Kasumi-1 (cell line): ENCODE measurements around the gene SUMO2.
"Not testable (repeated sequence)": the region's sequence is repeated elsewhere in the genome, so short reads cannot be mapped to it uniquely, and the experiment has no call there.

Experiments
- DNase-seq, 2 experiments: peaks; one replicate each; lab custom pipeline; 2025; lab: John Stamatoyannopoulos, UW

Gene SUMO2

DNA sequence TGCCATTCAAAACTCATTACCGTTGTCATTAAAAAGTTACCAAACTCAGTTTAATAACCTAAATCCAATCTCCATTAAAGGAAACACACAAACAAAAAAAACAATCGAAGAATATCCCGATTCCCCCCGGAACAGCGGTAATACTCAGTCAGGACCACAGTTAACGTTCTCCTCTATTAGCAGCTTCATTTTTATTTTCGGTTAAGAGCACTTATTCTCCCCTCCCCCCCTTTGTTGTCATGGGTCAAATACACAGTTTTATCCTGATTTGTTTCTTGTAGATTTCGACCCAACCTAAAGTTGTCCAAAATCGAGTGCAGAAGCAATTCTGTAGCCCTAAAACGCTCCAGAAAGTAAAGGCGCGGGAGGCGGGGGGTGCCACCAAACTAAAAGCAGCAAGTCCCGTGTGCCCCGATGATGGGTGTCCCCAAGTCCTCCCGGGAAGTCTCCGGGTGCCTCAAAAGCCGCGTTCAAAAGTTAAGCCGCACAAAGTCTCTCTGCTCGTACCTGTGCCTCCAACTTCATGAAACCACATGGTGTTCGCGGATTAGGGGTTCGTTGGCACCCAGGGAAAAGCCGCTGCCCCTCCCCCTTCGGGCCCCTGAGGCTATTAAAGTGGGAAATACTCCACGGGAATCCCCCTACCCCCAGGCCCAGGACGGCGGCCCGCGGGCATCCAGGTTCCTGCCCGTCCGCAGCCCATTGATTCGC lies 996 bp downstream of the SUMO2 start:
- DNase-seq = peak; percentile 29 to 48

DNA sequence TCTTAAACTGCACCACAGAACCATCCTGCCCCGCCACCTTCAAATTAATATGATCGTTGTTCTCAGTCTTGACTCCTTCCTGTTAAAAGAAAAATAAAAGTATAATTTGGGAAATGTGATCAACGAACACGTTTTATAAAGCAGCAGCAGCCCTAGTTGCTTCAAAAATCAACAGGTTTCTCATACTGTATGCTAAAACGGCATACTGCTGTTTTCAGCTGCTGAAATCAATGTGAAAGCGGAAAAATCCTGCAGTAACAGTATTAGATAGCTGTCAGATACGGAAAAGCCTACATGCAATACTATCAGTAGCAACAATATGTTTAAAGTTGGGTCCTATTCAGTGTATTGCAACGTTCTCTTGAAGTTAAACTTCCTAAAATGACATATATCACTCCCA lies 1.6 kb downstream of the SUMO2 start:
- DNase-seq = no peak

GRCh38 chr17:75178453-75178852 lies 4.3 kb downstream of the SUMO2 start:
- no peak for DNase-seq

- DNase-seq = no peak
Observed at GRCh38 chr17:75176625-75177024, 6.1 kb downstream of the SUMO2 start.

GRCh38 chr17:75174996-75175395 lies 7.8 kb downstream of the SUMO2 start:
- no peak for DNase-seq

- no peak for DNase-seq
Observed at GRCh38 chr17:75173526-75173925, 9.2 kb downstream of the SUMO2 start.

DNA sequence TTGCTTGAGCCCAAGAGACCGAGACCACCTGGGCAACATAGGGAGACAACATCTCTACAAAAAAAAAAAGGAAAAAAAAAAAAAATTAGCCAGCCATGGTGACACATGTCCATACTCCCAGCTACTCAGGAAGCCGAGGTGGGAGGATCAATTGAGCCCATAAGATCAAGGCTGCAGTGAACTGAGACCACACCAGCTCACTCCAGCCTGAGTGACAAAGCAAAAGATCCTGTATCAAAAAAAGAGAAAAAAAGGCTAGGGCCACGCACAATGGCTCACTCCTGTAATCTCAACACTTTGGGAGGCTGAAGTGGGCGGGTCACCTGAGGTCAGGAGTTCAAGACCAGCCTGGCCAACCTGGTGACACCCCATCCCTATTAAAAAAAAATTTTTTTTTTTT lies 13.8 kb downstream of the SUMO2 start:
- DNase-seq = no peak

- DNase-seq = not testable (repeated sequence)
Observed at GRCh38 chr17:75164606-75165005, 18.2 kb downstream of the SUMO2 start.

DNA sequence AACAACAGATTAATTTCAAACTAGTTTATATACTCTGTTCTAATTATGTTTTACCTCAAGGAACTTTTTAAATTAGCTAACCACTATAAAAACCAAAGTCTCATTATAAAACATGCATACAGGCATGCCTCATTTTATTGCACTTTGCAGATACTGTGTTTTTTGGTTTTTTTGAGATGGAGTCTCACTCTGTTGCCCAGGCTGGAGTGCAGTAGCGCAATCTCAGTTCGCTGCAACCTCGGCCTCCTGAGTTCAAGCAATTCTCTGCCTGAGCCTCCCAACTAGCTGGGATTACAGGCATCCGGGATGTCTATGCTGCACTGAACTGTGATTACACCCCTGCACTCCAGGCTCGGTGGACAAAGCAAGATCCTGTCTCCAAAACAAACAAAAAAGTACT lies 19.7 kb downstream of the SUMO2 start:
- DNase-seq = no peak

DNA sequence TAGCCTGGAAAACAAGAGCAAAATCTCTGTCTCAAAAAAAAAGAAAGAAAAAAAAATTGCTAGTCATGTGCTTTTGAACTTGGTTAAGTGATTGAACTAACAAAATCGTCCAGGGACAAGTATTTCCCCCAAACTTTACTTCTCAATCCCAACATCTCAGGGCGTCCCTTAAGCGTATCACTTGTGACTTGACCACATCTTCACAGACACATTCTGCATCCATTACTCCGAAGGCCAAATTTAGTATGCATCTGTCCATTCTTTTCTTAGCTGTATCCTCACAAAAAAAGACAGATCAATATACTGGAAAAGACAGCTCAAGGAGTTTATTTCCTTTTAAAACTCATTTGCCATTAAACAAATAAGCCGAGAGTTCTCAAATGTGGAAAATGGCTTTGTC lies 22.5 kb downstream of the SUMO2 start:
- DNase-seq = no peak

- no peak for DNase-seq
Observed at GRCh38 chr17:75159196-75160031, 23.3 kb downstream of the SUMO2 start.

DNA sequence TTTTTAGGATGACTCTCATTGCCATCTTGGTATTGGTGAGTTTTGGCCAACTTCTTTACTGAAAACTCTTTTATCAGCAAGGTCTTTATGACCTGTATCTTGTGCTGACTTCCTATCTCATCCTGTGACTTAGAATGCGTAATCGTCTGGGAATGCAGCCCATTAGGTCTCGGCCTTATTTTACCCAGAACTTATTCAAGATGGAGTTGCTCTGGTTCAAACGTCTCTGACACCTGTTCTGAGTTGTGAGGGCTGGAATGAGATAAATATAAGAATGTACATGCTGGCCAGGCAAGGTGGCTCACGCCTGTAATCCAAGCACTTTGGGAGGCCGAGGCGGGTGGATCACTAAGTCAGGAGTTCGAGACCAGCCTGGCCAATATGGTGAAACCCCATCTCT lies 24.3 kb downstream of the SUMO2 start:
- not testable (repeated sequence) for DNase-seq

GRCh38 chr17:75155191-75155601 lies 27.6 kb downstream of the SUMO2 start:
- no peak for DNase-seq

- peak; percentile 99 for DNase-seq
Observed at GRCh38 chr17:75154195-75155106, 28.3 kb downstream of the SUMO2 start, which contains the start of gene JPT1. Gene JPT1, minus strand, starts transcription at chr17:75154512. Its CDS starts 115 bp downstream, at chr17:75154397.

- DNase-seq = peak; percentile 26 to 47
Observed at GRCh38 chr17:75153780-75154194, 29.0 kb downstream of the SUMO2 start.

DNA sequence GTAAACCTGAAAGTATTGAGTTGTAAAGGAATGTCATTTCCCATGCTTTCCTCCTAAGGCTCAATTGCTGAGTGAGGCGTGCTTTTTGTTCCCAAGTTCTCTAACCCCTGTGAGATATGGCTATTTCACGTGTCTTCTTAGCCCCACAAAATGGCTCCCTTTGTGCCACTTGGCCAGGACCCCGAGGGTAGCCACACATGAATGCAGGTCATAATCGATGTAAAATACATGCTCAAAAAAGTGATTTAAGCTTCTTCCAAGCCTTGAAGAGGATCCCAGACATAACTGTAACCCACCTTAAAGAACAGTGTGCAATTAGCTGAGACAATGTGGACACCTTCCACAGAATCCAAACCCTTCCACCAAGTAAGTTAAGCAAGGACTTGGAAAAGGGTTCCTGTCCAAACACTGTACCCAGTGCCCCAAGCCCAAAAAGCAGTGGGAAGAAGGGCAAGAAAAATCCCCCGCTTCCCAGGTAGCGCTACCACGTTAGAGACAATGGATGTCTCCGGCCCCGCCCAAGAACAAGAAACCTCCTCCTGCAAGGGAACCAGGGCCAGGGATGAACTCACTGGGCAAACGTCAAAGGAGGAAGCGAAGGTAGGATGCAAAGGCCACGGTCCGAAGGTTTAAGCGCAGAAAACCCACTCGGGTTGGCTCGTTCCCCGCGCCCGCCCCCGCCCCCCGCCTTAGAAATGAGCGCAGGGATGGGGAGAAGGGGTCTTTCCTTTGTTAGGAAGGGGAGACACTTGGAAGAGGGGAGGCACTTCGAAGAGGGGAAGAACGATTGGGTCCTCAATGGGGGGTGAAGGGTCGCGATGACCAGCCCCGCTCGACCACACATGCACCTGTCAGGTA lies 29.6 kb downstream of the SUMO2 start:
- DNase-seq = peak; percentile 61 to 65

- no peak for DNase-seq
Observed at GRCh38 chr17:75152523-75152921, 30.2 kb downstream of the SUMO2 start.

DNA sequence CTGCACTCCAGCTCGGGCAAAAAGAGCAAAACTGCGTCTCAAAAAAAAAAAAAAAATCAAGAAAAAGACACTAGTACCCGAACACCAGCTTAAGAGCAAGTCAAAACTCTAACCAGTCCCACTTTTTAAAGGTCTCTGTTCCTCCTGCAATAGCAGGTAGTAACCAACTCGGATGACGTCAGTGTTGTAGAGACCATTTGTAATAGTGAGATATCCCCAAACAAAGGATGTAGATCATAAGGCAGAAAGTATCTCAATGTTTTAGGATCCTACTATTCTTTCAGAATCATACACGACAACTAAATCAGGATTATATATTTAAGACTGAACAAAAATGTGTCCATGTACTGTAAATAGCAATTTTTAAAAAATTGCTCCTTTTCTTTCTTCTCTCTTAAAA lies 30.8 kb downstream of the SUMO2 start:
- DNase-seq = peak in 1 of 2 experiments; percentile 25

DNA sequence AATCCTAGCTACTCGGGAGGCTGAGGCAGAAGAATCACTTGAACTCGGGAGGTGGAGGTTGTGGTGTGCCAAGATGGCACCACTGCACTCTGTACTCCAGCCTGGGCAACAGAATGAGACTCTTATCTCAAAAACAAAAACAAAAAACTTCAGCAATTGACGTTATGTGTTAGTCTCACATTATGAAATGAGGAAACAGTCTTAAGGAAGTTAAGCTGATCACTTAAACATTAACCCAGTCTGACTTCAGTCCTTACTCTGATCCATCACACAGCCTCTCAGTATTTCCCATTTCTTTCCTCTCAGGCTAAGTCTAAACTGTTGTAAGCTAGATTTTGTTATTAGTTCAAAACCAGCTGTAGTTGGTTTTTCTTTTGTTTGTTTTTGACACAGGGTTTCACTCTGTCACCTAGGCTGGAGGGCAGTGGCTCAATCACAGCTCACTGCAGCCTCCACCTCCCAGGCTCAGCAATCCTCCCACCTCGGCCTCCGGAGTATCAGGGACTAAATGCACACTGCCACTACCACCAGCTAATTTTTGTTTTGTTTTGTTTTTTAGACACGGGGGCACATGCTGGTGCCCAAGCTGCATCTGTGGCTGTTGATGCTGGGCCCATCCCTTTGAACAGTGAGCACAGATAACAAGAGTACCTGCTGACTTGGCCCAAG lies 34.7 kb downstream of the SUMO2 start:
- DNase-seq = no peak

- no peak for DNase-seq
Observed at GRCh38 chr17:75146592-75146991, 36.2 kb downstream of the SUMO2 start.
